Prostate gland (tissue), 2 donors: Measurements from ENCODE around the gene HLA-DRA.

Experiments
- POLR2A ChIP-seq: fragments of 450-650 bp; IDR thresholded peaks from one replicate; pipeline ENCODE4 v1.6.1; 2016; ENCODE audit warnings: antibody characterized with exemption, mild to moderate bottlenecking
- POLR2AphosphoS5 ChIP-seq: sonication (generic); formaldehyde crosslinking; IDR thresholded peaks from one replicate; pipeline ENCODE4 v1.6.1; 2017; ENCODE audit warnings: antibody characterized with exemption
- TF ChIP-seq, protein P1 (sequence below), 4 experiments: fragments of 200-600 bp in 2 of 4; fragments of 450-650 bp in 2 of 4; sonication (generic) in 2 of 4; IDR thresholded peaks; 1 replicate in 3 of 4; 2 replicates in 1 of 4; pipeline ENCODE4 v1.5.1; 2016 to 2019; ENCODE audit warnings: antibody characterized with exemption in 4 of 4, mild to moderate bottlenecking in 2 of 4, moderate library complexity in 2 of 4

GRCh38 chr6:32472781-32473375 lies 33.2 kb downstream of the HLA-DRA start:
- TF ChIP-seq, protein P1, sequence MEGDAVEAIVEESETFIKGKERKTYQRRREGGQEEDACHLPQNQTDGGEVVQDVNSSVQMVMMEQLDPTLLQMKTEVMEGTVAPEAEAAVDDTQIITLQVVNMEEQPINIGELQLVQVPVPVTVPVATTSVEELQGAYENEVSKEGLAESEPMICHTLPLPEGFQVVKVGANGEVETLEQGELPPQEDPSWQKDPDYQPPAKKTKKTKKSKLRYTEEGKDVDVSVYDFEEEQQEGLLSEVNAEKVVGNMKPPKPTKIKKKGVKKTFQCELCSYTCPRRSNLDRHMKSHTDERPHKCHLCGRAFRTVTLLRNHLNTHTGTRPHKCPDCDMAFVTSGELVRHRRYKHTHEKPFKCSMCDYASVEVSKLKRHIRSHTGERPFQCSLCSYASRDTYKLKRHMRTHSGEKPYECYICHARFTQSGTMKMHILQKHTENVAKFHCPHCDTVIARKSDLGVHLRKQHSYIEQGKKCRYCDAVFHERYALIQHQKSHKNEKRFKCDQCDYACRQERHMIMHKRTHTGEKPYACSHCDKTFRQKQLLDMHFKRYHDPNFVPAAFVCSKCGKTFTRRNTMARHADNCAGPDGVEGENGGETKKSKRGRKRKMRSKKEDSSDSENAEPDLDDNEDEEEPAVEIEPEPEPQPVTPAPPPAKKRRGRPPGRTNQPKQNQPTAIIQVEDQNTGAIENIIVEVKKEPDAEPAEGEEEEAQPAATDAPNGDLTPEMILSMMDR (IDR thresholded peaks at IDR 0.05), result no peak
- TF ChIP-seq POLR2AphosphoS5 (no peak), POLR2A (no peak)
